ENCODE measurements around the gene LETM1. TPM values are rescaled to one million over a fixed set of nuclear protein-coding genes. Genes with fewer than 3 reads are reported as not detected.

Gene LETM1
- total and polyA plus RNA-seq, 2 of the 13 experiments (the other 11 are each of a cell fraction or from before 2014, with no cell fraction given): 9.7 to 41.6 TPM

- TF ChIP-seq ZNF317 (CRISPR knock-in tag; IDR thresholded peaks at IDR 0.05) (peak; percentile 17; the same call in 1 of the 2 replicates), MYC (CRISPR knock-in tag; IDR thresholded peaks at IDR 0.05; ENCODE audit: borderline replicate concordance) (peak; percentile 72; the same call in 1 of the 2 replicates), TBX2 (CRISPR knock-in tag; IDR thresholded peaks at IDR 0.05; ENCODE audit: borderline replicate concordance) (peak; percentile 47), ZNF776 (CRISPR knock-in tag; IDR thresholded peaks at IDR 0.05) (0 out of 2 replicates have a peak, but pooled peaks have one; percentile 44), ZSCAN5A (CRISPR knock-in tag; IDR thresholded peaks at IDR 0.05; ENCODE audit: borderline replicate concordance) (peak; percentile 34; the same call in 1 of the 2 replicates), FOXA3 (CRISPR knock-in tag; IDR thresholded peaks at IDR 0.05) (peak; percentile 51; the same call in 1 of the 2 replicates), ATF5 (CRISPR knock-in tag; IDR thresholded peaks at IDR 0.05; ENCODE audit: low read depth) (no peak), ZNF232 (CRISPR knock-in tag; IDR thresholded peaks at IDR 0.05; ENCODE audit: borderline replicate concordance) (peak; percentile 47; the same call in 1 of the 2 replicates), ZNF768 (CRISPR knock-in tag; IDR thresholded peaks at IDR 0.05) (0 out of 2 replicates have a peak, but pooled peaks have one; percentile 30), ZNF605 (CRISPR knock-in tag; IDR thresholded peaks at IDR 0.05) (peak; percentile 67), FOXO1 (CRISPR knock-in tag; IDR thresholded peaks at IDR 0.05) (peak; percentile 50; the same call in 1 of the 2 replicates), ZBTB10 (CRISPR knock-in tag; IDR thresholded peaks at IDR 0.05; ENCODE audit: borderline replicate concordance) (peak; percentile 81; the same call in 1 of the 2 replicates), HBP1 (CRISPR knock-in tag; IDR thresholded peaks at IDR 0.05; ENCODE audit: low read depth) (no peak), ZNF256 (CRISPR knock-in tag; conservative IDR thresholded peaks at IDR 0.05) (no peak), ATF7-NPFF (CRISPR knock-in tag; IDR thresholded peaks at IDR 0.05; ENCODE audit: low read depth) (0 out of 2 replicates have a peak, but pooled peaks have one; percentile 34), RXRA (CRISPR knock-in tag; IDR thresholded peaks at IDR 0.05) (peak; percentile 13; the same call in 1 of the 2 replicates), PITX1 (CRISPR knock-in tag; IDR thresholded peaks at IDR 0.05) (0 out of 2 replicates have a peak, but pooled peaks have one; percentile 14), ZNF710 (CRISPR knock-in tag; IDR thresholded peaks at IDR 0.05; ENCODE audit: borderline replicate concordance) (peak; percentile 37), KLF6 (CRISPR knock-in tag; IDR thresholded peaks at IDR 0.05) (no peak), ZNF616 (CRISPR knock-in tag; IDR thresholded peaks at IDR 0.05; ENCODE audit: low read depth) (no peak; the same call in 1 of the 2 replicates), ZNF564 (CRISPR knock-in tag; IDR thresholded peaks at IDR 0.05) (peak; percentile 43; the same call in 1 of the 2 replicates)
These were observed 87.5 kb downstream of the LETM1 start (continued) for GRCh38 chr4:1768367-1769034.
